HAP-1 (cell line): ENCODE data around the gene CLIC6.
"Not testable (repeated sequence)": the region's sequence is repeated elsewhere in the genome, so short reads cannot be mapped to it uniquely, and the experiment has no call there.

Experiments used
- DNase-seq, 2 experiments: peaks; one replicate each; pipeline ENCODE4 v3.0.0-alpha.2; 2016 to 2020; ENCODE audit warnings: low spot score in 2 of 2
- H3K27me3 ChIP-seq: fragments of 250-450 bp; sonication (Bioruptor Pico); 2 replicates; pipeline ENCODE4 v1.5.1; 2020; ENCODE audit warnings: low read depth, mild to moderate bottlenecking, moderate library complexity
- H3K36me3 ChIP-seq: fragments of 250-450 bp; sonication (Bioruptor Pico); replicated peaks from 2 replicates; pipeline ENCODE4 v1.5.1; 2020; ENCODE audit warnings: mild to moderate bottlenecking
- H3K4me1 ChIP-seq: fragments of 250-450 bp; sonication (Bioruptor Pico); 2 replicates; pipeline ENCODE4 v1.5.1; 2020; ENCODE audit warnings: mild to moderate bottlenecking
- H3K4me3 ChIP-seq: fragments of 250-450 bp; sonication (Bioruptor Pico); 2 replicates; pipeline ENCODE4 v1.5.1; 2020; ENCODE audit warnings: mild to moderate bottlenecking, moderate library complexity
- H3K9me3 ChIP-seq: fragments of 250-450 bp; sonication (Bioruptor Pico); 2 replicates; pipeline ENCODE4 v1.5.1; 2020; ENCODE audit warnings: mild to moderate bottlenecking, moderate library complexity
- in situ Hi-C: fragments of 300-500 bp; cut with MboI; formaldehyde crosslinking; loops from 3 replicates; pipeline ENCODE4 v1.14.3; 2020; ENCODE audit warnings: low sequenced_read_pairs, inconsistent platforms, mixed read lengths

CLIC6 gene

GRCh38 chr21:34642211-34643075, 26.4 kb upstream of the CLIC6 start:
- in situ Hi-C loops: no loop called here
- no peaks in the 10 kb centered on the region for H3K27me3 ChIP-seq
- H3K36me3 ChIP-seq: no peaks in the 10 kb centered on the region
- H3K9me3 ChIP-seq: no peaks in the 10 kb centered on the region
- no peak overlapping the region for H3K4me3 ChIP-seq
- no peak for DNase-seq
- no peaks in the 10 kb centered on the region for H3K4me1 ChIP-seq

DNA sequence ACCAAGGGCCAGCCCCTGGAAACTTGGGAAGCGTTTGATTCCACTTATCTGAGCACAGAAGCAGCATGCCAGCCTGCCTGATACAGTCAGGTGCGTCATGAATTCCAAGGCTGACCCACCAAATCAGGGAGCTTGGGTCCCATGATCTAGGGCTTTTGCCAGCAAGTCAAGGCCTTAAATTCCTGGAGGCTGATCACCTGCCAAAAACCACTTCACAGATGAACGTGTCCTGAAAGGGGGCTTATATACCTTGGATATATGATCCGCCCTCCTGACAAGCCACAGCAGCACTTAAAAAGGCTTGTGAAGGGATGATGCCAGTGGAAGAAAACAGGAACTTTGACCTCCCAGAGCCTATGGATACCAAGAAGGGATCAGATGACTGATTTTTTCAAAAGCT, 24.0 kb upstream of the CLIC6 start:
- Histone ChIP-seq H3K4me3 (no peak overlapping the region), H3K36me3 (no peaks in the 10 kb centered on the region), H3K4me1 (no peaks in the 10 kb centered on the region), H3K9me3 (no peaks in the 10 kb centered on the region), H3K27me3 (no peaks in the 10 kb centered on the region)
- in situ Hi-C loops: no loop called here
- no peak for DNase-seq

DNA sequence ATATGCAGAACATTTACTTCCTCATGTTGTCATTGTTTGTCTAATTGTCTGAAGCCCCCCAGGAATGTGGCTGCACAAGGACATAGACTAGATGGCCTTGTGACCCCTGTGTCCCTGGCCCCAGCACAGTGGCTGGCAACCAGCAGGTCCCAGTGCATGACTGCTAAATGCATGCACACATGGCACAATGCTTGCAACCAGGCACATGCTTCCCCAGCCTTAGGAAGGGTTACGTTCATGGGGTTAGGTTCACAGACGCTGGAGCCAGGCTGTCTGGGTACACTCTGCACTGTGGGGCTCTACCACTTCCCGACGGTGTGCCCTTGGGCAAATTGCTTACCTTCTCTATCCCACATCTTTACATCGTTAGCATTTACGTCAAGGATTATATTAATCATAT, 21.2 kb upstream of the CLIC6 start:
- Histone ChIP-seq H3K27me3 (no peaks in the 10 kb centered on the region), H3K9me3 (no peaks in the 10 kb centered on the region), H3K4me3 (no peak overlapping the region), H3K4me1 (no peaks in the 10 kb centered on the region), H3K36me3 (no peaks in the 10 kb centered on the region)
- no peak for DNase-seq
- in situ Hi-C loops: no loop called here

GRCh38 chr21:34648739-34649297, 20.0 kb upstream of the CLIC6 start:
- H3K36me3 ChIP-seq: no peaks in the 10 kb centered on the region
- no peak for DNase-seq
- in situ Hi-C loops: no loop called here
- H3K4me3 ChIP-seq: no peak overlapping the region
- H3K4me1 ChIP-seq: no peaks in the 10 kb centered on the region
- no peaks in the 10 kb centered on the region for H3K9me3 ChIP-seq
- no peaks in the 10 kb centered on the region for H3K27me3 ChIP-seq

- in situ Hi-C loops: no loop called here
- DNase-seq: no peak
- H3K27me3 ChIP-seq: no peaks in the 10 kb centered on the region
- H3K4me3 ChIP-seq: no peak overlapping the region
- no peaks in the 10 kb centered on the region for H3K36me3 ChIP-seq
- no peaks in the 10 kb centered on the region for H3K4me1 ChIP-seq
- H3K9me3 ChIP-seq: no peaks in the 10 kb centered on the region
Measured at GRCh38 chr21:34649400-34649799, 19.4 kb upstream of the CLIC6 start.

GRCh38 chr21:34650861-34651431, 17.8 kb upstream of the CLIC6 start:
- H3K36me3 ChIP-seq: no peaks in the 10 kb centered on the region
- no peak for DNase-seq
- in situ Hi-C loops: no loop called here

DNA sequence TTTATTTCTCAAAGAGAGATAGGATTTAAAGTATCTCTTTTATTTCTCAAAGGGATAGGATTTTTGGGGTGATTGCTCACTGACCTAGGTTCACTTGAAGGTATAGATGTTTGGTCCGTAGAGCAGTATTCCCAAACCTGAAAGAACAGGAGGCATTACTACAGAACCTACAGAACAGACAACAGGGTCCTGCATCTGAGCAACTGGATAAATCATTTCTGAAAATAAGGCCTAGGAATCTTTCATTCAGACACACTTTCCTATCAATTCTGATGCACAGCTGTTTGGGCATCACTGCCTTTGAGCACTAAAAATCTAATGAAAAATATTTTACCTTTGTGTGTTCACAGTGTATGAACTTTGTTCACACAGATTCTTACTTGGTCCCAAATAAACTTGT, 17.2 kb upstream of the CLIC6 start:
- no peak for DNase-seq
- in situ Hi-C loops: no loop called here
- Histone ChIP-seq H3K36me3 (no peaks in the 10 kb centered on the region), H3K4me3 (no peak overlapping the region), H3K9me3 (0 out of 2 replicates have a peak, but pooled peaks cover under 1% of the 10 kb centered on the region), H3K4me1 (no peaks in the 10 kb centered on the region), H3K27me3 (no peaks in the 10 kb centered on the region)

More at GRCh38 chr21:34650861-34651431, 17.8 kb upstream of the CLIC6 start:
- H3K4me1 ChIP-seq: no peaks in the 10 kb centered on the region
- no peak overlapping the region for H3K4me3 ChIP-seq
- H3K9me3 ChIP-seq: no peaks in the 10 kb centered on the region
- H3K27me3 ChIP-seq: no peaks in the 10 kb centered on the region

DNA sequence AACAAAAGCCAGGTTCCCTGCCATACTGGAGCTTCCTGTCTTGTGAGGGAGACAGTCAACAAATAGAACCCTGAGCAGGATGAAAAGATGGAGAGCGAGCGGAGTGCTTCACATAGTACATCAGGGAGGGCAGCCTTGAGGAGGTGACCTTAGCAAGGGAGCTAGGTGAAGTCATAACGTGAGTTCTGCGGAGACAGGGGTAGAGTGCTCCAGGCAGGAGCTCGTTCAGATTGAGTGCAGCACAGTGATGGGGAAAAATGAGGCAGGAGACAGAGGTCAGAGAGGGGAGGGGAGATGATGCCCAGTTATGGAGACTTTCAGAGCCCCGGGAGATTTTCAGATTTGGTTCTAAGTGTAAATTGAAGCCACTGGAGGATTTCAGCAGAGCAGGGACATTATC, 15.3 kb upstream of the CLIC6 start:
- no peaks in the 10 kb centered on the region for H3K4me1 ChIP-seq
- in situ Hi-C loops: no loop called here
- H3K36me3 ChIP-seq: no peaks in the 10 kb centered on the region
- no peak for DNase-seq
- H3K27me3 ChIP-seq: no peaks in the 10 kb centered on the region
- H3K9me3 ChIP-seq: 0 out of 2 replicates have a peak, but pooled peaks cover 2% of the 10 kb centered on the region
- no peak overlapping the region for H3K4me3 ChIP-seq

DNA sequence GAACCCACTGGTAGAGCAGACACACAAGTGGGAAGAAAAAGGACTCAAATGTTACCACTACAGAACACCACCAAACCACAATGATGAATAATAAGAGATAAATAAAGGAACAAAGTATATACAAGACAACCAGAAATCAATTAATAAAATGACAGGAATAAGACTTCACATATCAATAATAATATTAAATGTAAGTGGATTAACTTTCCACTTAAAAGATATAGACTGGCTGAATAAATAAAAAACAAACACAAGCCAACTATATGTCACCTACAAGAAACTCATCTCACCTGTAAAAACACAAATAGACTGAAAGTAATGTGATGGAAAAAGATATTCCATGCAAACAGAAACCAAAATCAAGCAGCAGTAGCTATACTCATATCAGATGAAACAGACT, 6.9 kb upstream of the CLIC6 start:
- Histone ChIP-seq H3K4me3 (no peak overlapping the region), H3K4me1 (no peaks in the 10 kb centered on the region), H3K9me3 (0 out of 2 replicates have a peak, but pooled peaks cover 2% of the 10 kb centered on the region), H3K36me3 (no peaks in the 10 kb centered on the region), H3K27me3 (no peaks in the 10 kb centered on the region)
- DNase-seq: no peak
- in situ Hi-C loops: no loop called here

DNA sequence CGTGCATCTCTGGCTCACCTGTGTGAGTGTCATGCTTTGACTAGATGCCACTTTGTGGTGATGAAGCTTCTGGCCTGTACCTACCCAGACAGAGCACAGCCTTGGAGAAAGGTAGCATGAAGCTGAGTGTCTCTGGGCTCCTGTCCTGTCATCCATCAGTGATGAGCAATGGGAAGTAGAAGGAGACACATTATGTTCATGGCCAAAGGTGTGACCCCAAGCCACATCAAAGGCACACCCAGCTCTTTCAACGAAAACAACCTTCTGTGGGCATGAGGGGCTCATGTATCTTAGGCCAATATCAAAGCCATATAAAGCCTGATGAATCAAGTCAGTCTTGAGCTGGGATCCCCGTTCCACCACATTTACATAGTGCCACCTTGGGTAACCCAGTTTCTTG, 1.0 kb upstream of the CLIC6 start:
- H3K36me3 ChIP-seq: no peaks in the 10 kb centered on the region
- H3K4me3 ChIP-seq: no peak overlapping the region
- peaks cover 8% of the 10 kb centered on the region for H3K27me3 ChIP-seq
- no peaks in the 10 kb centered on the region for H3K9me3 ChIP-seq
- in situ Hi-C loops: no loop called here
- DNase-seq: no peak
- no peaks in the 10 kb centered on the region for H3K4me1 ChIP-seq

- H3K4me1 ChIP-seq: no peaks in the 10 kb centered on the region
- no peak for DNase-seq
- in situ Hi-C loops: no loop called here
Measured at GRCh38 chr21:34669149-34669879, 520 bp downstream of the CLIC6 start.

DNA sequence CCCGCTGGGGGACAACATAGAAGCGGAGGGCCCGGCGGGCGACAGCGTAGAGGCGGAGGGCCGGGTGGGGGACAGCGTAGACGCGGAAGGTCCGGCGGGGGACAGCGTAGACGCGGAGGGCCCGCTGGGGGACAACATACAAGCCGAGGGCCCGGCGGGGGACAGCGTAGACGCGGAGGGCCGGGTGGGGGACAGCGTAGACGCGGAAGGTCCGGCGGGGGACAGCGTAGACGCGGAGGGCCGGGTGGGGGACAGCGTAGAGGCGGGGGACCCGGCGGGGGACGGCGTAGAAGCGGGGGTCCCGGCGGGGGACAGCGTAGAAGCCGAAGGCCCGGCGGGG, 1.1 kb downstream of the CLIC6 start:
- H3K9me3 ChIP-seq, H3K4me3 ChIP-seq, H3K27me3 ChIP-seq, H3K36me3 ChIP-seq, H3K4me1 ChIP-seq, in situ Hi-C loops, DNase-seq: not testable (repeated sequence)

More at GRCh38 chr21:34669149-34669879, 520 bp downstream of the CLIC6 start:
- no peak overlapping the region for H3K4me3 ChIP-seq
- H3K9me3 ChIP-seq: no peaks in the 10 kb centered on the region
- H3K36me3 ChIP-seq: no peaks in the 10 kb centered on the region
- H3K27me3 ChIP-seq: peaks cover 8% of the 10 kb centered on the region

GRCh38 chr21:34670220-34670961, 1.6 kb downstream of the CLIC6 start:
- no peaks in the 10 kb centered on the region for H3K4me1 ChIP-seq
- in situ Hi-C loops: no loop called here
- no peaks in the 10 kb centered on the region for H3K36me3 ChIP-seq
- no peak overlapping the region for H3K4me3 ChIP-seq
- peaks cover 8% of the 10 kb centered on the region for H3K27me3 ChIP-seq
- no peaks in the 10 kb centered on the region for H3K9me3 ChIP-seq
- DNase-seq: no peak
